NB4 (cell line): ENCODE measurements around the gene LY6G6F.

Experiments used
- CTCF ChIP-seq: IDR thresholded peaks from one replicate; pipeline ENCODE4 v1.5.1; 2012; ENCODE audit warnings: low read depth, low read length
- POLR2A ChIP-seq: IDR thresholded peaks from 2 replicates; pipeline ENCODE4 v1.6.1; 2011; ENCODE audit warnings: mild to moderate bottlenecking; ENCODE audit not compliant: insufficient read length; ENCODE audit errors: extremely low read depth

GRCh38 chr6:31658983-31659648, 47.5 kb upstream of the LY6G6F start:
- TF ChIP-seq CTCF (no peak), POLR2A (no peak)
